HepG2 (cell line): ENCODE measurements around the gene ZNF48. TPM values are rescaled to one million over a fixed set of nuclear protein-coding genes. Genes with fewer than 3 reads are reported as not detected.

Experiments
- ELF1 ChIP-seq: sonication (generic); formaldehyde crosslinking; IDR thresholded peaks from 2 replicates; pipeline ENCODE4 v1.4.0; 2020; ENCODE audit warnings: missing genetic modification reagents
- HES4 ChIP-seq: sonication (generic); formaldehyde crosslinking; IDR thresholded peaks from 2 replicates; pipeline ENCODE4 v1.9.0; 2021; ENCODE audit warnings: mild to moderate bottlenecking, missing genetic modification reagents, borderline replicate concordance
- MED1 ChIP-seq: sonication (generic); formaldehyde crosslinking; IDR thresholded peaks from 2 replicates; pipeline ENCODE4 v1.4.0; 2020; ENCODE audit warnings: missing genetic modification reagents
- PBX2 ChIP-seq: IDR thresholded peaks from 2 replicates; pipeline ENCODE4 v1.6.1; 2016; ENCODE audit warnings: control low read depth
- PHF8 ChIP-seq: sonication (generic); formaldehyde crosslinking; IDR thresholded peaks from 2 replicates; pipeline ENCODE4 v1.5.0; 2020; ENCODE audit warnings: missing genetic modification reagents
- PRPF4 ChIP-seq: fragments of 200-400 bp; formaldehyde crosslinking; IDR thresholded peaks from 2 replicates; pipeline ENCODE4 v1.6.1; 2016; ENCODE audit warnings: low read length, low read depth; ENCODE audit not compliant: poor library complexity, severe bottlenecking
- SRF ChIP-seq: IDR thresholded peaks from 2 replicates; pipeline ENCODE4 v1.6.1; 2011; ENCODE audit warnings: mild to moderate bottlenecking, low read depth, low read length, moderate library complexity
- ZBTB37 ChIP-seq: sonication (generic); formaldehyde crosslinking; IDR thresholded peaks from 2 replicates; pipeline ENCODE4 v1.4.0; 2020; ENCODE audit warnings: mild to moderate bottlenecking, missing genetic modification reagents
- ZMYM2 ChIP-seq: sonication (generic); formaldehyde crosslinking; IDR thresholded peaks from 2 replicates; pipeline ENCODE4 v1.8.0; 2022; ENCODE audit warnings: mild to moderate bottlenecking, missing genetic modification reagents
- ZNF350 ChIP-seq: sonication (generic); formaldehyde crosslinking; IDR thresholded peaks from 2 replicates; pipeline ENCODE4 v1.4.0; 2020; ENCODE audit warnings: mild to moderate bottlenecking, low read depth, missing genetic modification reagents, borderline replicate concordance
- ZNF367 ChIP-seq: sonication (generic); formaldehyde crosslinking; IDR thresholded peaks from 2 replicates; pipeline ENCODE4 v1.4.0; 2020; ENCODE audit warnings: missing genetic modification reagents, borderline replicate concordance
- polyA plus RNA-seq, 8 experiments: library from polyadenylated mRNA; depleted of rRNA in 3 of 8; stranded (reverse) in 7 of 8; unstranded in 1 of 8; fragments of >200 nt; fragmentation: Illumina TruSeq in 4 of 8; extraction: Trizol in 4 of 8; gene quantifications; 2 replicates each; pipeline versions ENCODE4 v1.2.1 to v1.2.3, GENCODE V29; 2011 to 2016; ENCODE audit warnings: low read depth in 4 of 8, missing spikeins in 1 of 8, mixed read lengths in 1 of 8; ENCODE audit not compliant: insufficient read depth in 1 of 8
- total RNA-seq, 5 experiments: library from RNA; depleted of rRNA; stranded (reverse); fragments of >200 nt; fragmentation: Illumina TruSeq; extraction: Trizol; gene quantifications; 2 replicates each; pipeline ENCODE4 v1.2.3, GENCODE V29; 2016; ENCODE audit warnings: low read depth in 1 of 5
- TF ChIP-seq, protein P1 (sequence below): sonication (generic); formaldehyde crosslinking; IDR thresholded peaks from 2 replicates; pipeline ENCODE4 v1.4.0; 2020; ENCODE audit warnings: mild to moderate bottlenecking, missing genetic modification reagents
- TF ChIP-seq, protein P2 (sequence below): sonication (generic); formaldehyde crosslinking; IDR thresholded peaks from 2 replicates; pipeline ENCODE4 v1.5.0; 2020; ENCODE audit warnings: mild to moderate bottlenecking, missing genetic modification reagents, moderate library complexity
- TF ChIP-seq, protein P3 (sequence below): sonication (generic); formaldehyde crosslinking; IDR thresholded peaks from 2 replicates; pipeline ENCODE4 v1.9.0; 2021; ENCODE audit warnings: missing genetic modification reagents, borderline replicate concordance

Gene ZNF48
- total and polyA plus RNA-seq, 2 of the 13 experiments (the other 11 are each of a cell fraction or from before 2014, with no cell fraction given) = 9.9 to 12.3 TPM

DNA sequence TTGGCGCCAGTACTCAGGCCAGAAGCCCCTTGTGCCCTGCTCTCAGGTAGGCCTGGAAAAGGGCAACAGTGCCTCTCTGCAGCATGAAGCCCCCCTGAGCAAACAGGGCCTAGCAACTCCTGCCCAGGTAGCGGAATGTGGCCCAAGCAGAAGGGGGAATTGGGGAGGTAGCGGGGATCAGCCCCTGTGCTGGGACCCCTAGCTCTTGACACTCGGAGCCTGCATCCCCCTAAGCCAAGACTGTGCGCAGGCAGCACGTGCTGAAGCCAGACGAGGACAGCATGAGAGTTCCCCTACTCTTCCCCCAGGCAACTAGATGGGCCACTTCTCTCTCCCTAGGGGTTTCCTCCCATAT is 39.3 kb upstream of the ZNF48 start (continued):
- TF ChIP-seq ZMYM2 (CRISPR knock-in tag) (no peak), ELF1 (no peak), MED1 (no peak), ZNF350 (no peak), PHF8 (peak; percentile 3; the same call in 1 of the 2 replicates), SRF (no peak), HES4 (CRISPR knock-in tag) (peak; percentile 22; the same call in 1 of the 2 replicates), ZBTB37 (CRISPR knock-in tag) (no peak), ZNF367 (CRISPR knock-in tag) (0 out of 2 replicates have a peak, but pooled peaks have one; percentile 43), PBX2 (CRISPR knock-in tag) (no peak), PRPF4 (peak; percentile 15)
- TF ChIP-seq, protein P1, sequence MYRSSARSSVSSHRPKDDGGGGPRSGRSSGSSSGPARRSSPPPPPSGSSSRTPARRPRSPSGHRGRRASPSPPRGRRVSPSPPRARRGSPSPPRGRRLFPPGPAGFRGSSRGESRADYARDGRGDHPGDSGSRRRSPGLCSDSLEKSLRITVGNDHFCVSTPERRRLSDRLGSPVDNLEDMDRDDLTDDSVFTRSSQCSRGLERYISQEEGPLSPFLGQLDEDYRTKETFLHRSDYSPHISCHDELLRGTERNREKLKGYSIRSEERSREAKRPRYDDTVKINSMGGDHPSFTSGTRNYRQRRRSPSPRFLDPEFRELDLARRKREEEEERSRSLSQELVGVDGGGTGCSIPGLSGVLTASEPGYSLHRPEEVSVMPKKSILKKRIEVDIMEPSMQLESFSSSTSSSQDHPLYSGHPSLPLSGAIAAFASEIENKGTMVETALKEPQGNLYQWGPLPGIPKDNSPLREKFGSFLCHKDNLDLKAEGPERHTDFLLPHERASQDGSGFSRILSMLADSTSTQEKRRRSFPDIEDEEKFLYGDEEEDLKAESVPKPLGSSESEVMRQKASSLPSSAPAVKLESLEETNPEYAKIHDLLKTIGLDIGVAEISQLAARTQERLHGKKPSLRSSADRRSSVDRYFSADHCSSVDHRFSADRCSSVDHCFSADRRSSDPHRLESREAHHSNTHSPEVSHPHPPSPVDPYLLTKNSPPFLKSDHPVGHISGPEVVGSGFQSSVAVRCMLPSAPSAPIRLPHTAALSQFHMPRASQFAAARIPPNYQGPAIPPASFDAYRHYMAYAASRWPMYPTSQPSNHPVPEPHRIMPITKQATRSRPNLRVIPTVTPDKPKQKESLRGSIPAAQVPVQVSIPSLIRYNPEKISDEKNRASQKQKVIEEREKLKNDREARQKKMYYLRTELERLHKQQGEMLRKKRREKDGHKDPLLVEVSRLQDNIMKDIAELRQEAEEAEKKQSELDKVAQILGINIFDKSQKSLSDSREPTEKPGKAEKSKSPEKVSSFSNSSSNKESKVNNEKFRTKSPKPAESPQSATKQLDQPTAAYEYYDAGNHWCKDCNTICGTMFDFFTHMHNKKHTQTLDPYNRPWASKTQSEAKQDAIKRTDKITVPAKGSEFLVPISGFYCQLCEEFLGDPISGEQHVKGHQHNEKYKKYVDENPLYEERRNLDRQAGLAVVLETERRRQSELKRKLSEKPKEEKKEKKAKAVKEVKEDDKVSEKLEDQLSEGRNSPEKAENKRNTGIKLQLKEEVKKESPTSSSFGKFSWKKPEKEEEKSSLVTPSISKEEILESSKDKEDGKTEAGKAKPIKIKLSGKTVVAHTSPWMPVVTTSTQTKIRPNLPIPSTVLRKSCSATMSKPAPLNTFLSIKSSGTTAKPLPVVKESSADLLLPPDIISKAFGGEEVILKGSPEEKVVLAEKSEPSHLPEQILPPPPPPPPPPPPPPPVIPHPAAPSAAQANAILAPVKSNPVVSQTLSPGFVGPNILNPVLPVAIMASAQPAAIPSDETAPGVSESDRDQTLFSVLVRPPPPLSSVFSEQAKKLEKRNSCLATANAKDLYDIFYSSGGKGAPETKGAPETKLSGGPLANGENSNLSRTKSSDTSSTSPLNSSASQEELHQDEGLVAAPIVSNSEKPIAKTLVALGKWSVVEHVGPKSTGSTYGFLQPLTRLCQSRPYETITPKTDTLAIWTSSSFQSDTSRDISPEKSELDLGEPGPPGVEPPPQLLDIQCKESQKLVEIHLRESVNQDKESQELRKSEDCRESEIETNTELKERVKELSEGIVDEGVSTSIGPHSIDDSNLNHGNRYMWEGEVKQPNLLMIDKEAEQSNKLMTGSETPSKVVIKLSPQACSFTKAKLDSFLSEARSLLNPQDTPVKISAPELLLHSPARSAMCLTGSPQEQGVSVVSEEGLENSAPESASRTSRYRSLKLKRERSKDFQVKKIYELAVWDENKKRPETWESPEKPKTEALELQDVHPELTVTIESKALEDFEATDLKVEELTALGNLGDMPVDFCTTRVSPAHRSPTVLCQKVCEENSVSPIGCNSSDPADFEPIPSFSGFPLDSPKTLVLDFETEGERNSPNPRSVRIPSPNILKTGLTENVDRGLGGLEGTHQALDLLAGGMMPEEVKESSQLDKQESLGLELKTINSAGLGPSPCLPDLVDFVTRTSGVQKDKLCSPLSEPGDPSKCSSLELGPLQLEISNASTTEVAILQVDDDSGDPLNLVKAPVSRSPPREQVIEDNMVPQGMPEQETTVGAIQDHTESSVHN (CRISPR knock-in tag) = no peak
- TF ChIP-seq, protein P2, sequence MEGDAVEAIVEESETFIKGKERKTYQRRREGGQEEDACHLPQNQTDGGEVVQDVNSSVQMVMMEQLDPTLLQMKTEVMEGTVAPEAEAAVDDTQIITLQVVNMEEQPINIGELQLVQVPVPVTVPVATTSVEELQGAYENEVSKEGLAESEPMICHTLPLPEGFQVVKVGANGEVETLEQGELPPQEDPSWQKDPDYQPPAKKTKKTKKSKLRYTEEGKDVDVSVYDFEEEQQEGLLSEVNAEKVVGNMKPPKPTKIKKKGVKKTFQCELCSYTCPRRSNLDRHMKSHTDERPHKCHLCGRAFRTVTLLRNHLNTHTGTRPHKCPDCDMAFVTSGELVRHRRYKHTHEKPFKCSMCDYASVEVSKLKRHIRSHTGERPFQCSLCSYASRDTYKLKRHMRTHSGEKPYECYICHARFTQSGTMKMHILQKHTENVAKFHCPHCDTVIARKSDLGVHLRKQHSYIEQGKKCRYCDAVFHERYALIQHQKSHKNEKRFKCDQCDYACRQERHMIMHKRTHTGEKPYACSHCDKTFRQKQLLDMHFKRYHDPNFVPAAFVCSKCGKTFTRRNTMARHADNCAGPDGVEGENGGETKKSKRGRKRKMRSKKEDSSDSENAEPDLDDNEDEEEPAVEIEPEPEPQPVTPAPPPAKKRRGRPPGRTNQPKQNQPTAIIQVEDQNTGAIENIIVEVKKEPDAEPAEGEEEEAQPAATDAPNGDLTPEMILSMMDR (CRISPR knock-in tag) = no peak
- TF ChIP-seq, protein P3, sequence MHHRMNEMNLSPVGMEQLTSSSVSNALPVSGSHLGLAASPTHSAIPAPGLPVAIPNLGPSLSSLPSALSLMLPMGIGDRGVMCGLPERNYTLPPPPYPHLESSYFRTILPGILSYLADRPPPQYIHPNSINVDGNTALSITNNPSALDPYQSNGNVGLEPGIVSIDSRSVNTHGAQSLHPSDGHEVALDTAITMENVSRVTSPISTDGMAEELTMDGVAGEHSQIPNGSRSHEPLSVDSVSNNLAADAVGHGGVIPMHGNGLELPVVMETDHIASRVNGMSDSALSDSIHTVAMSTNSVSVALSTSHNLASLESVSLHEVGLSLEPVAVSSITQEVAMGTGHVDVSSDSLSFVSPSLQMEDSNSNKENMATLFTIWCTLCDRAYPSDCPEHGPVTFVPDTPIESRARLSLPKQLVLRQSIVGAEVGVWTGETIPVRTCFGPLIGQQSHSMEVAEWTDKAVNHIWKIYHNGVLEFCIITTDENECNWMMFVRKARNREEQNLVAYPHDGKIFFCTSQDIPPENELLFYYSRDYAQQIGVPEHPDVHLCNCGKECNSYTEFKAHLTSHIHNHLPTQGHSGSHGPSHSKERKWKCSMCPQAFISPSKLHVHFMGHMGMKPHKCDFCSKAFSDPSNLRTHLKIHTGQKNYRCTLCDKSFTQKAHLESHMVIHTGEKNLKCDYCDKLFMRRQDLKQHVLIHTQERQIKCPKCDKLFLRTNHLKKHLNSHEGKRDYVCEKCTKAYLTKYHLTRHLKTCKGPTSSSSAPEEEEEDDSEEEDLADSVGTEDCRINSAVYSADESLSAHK (CRISPR knock-in tag) = no peak
